ENCODE results near the gene OR51M1.
A peak's percentile ranks its signal among the peaks of the same experiment; 100 is the strongest.

DNA sequence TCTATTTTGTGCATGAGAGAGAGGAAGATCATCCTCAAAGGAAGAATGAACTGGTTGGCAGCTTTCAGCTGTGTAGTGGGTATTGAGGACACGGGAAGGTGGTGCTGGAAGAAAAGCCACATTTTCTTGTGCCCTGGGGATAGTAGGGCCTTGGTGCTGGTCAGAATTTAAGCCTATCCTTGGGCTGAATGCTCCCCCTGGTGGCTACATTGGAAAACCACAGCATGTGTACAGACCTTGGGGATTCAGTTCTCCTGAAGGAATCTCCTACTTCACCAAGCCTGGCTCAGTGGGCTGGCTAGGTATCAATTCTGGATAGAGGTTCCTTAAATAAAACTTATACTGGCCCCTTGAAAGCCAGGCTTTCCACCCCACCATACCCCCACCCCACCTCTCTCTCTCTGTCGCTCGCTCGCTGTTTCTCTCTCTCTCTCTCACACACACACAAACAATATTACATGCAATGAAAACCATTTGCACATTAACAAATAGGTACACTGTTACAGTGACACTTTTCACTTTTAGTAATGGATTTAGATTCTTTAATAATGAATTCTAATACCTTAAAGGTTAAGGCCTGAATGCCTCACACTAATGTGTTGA lies 2.8 kb upstream of the OR51M1 start:
- TF ChIP-seq MAFK (IDR thresholded peaks at IDR 0.05; ENCODE audit: partially characterized antibody) (no peak), NPAS2 (CRISPR knock-in tag; IDR thresholded peaks at IDR 0.05; ENCODE audit: borderline replicate concordance) (no peak), CTCF (IDR thresholded peaks at IDR 0.05) (peak; percentile 75), FOXS1 (CRISPR knock-in tag; IDR thresholded peaks at IDR 0.05) (no peak), KDM5A (IDR thresholded peaks at IDR 0.05) (no peak)
